SU-DHL-6 (cell line): Measurements from ENCODE around the gene OR6B2.

ENCODE experiments used
- H2AFZ ChIP-seq: fragments of 200-600 bp; sonication (generic); 2 replicates; pipeline ENCODE4 v1.6.1; 2014; ENCODE audit warnings: low read depth, mild to moderate bottlenecking, moderate library complexity, mixed read lengths, antibody characterized with exemption, low read length; ENCODE audit not compliant: severe bottlenecking
- H3F3A ChIP-seq: fragments of 200-600 bp; shearing (Covaris generic); 2 replicates; pipeline ENCODE4 v1.6.0; 2016; ENCODE audit warnings: antibody characterized with exemption, mild to moderate bottlenecking; ENCODE audit not compliant: insufficient read depth
- H3K27ac ChIP-seq: fragments of 200-600 bp; sonication (generic); 2 replicates; pipeline ENCODE4 v1.5.1; 2016; ENCODE audit warnings: low read depth, mild to moderate bottlenecking, low read length, moderate library complexity, mixed read lengths
- H3K27me3 ChIP-seq: fragments of 200-600 bp; sonication (generic), shearing (Covaris generic); 2 replicates; pipeline ENCODE4 v1.6.0; 2014; ENCODE audit warnings: mild to moderate bottlenecking, low read length
- H3K36me3 ChIP-seq: fragments of 200-600 bp; sonication (generic); 2 replicates; pipeline ENCODE4 v1.6.1; 2014; ENCODE audit warnings: mild to moderate bottlenecking, low read length, mixed read lengths
- H3K4me2 ChIP-seq: fragments of 300-600, 200-600 bp; shearing (Covaris generic), sonication (generic); 2 replicates; pipeline ENCODE4 v1.6.0; 2014; ENCODE audit warnings: low read length, low read depth, mild to moderate bottlenecking; ENCODE audit not compliant: poor library complexity, severe bottlenecking
- H3K4me3 ChIP-seq: fragments of 200-600 bp; sonication (generic); 2 replicates; pipeline ENCODE4 v1.5.1; 2014; ENCODE audit warnings: antibody characterized with exemption, low read length, mild to moderate bottlenecking, mixed read lengths; ENCODE audit not compliant: insufficient read depth, poor library complexity, severe bottlenecking
- H3K79me2 ChIP-seq: fragments of 200-600 bp; sonication (generic); 2 replicates; pipeline ENCODE4 v1.6.1; 2014; ENCODE audit warnings: mild to moderate bottlenecking, low read length, moderate library complexity; ENCODE audit not compliant: insufficient read depth
- H3K9ac ChIP-seq: fragments of 200-600 bp; sonication (generic); 2 replicates; pipeline ENCODE4 v1.7.0; 2014; ENCODE audit warnings: mild to moderate bottlenecking, low read length
- H3K9me2 ChIP-seq: fragments of 200-600 bp; sonication (generic); replicated peaks from 2 replicates; pipeline ENCODE4 v1.6.1; 2014; ENCODE audit warnings: low read length; ENCODE audit not compliant: insufficient read depth
- H3K9me3 ChIP-seq: fragments of 200-600 bp; sonication (generic); 2 replicates; pipeline ENCODE4 v1.6.1; 2014; ENCODE audit warnings: low read length, mixed read lengths; ENCODE audit not compliant: insufficient read depth
- H4K20me1 ChIP-seq: fragments of 200-600 bp; sonication (generic); 2 replicates; pipeline ENCODE4 v1.6.1; 2014; ENCODE audit warnings: low read depth, mild to moderate bottlenecking, antibody characterized with exemption, low read length, moderate library complexity, mixed read lengths
- CTCF ChIP-seq: fragments of 200-600 bp; sonication (generic); IDR thresholded peaks from one replicate; pipeline ENCODE4 v1.5.1; 2017; ENCODE audit warnings: antibody characterized with exemption, mild to moderate bottlenecking, low read length, moderate library complexity; ENCODE audit not compliant: insufficient read depth, poor library complexity, severe bottlenecking
- EZH2phosphoT487 ChIP-seq: fragments of 200-600 bp; sonication (generic), shearing (Covaris generic); conservative IDR thresholded peaks from 2 replicates; pipeline ENCODE4 v1.6.1; 2018; ENCODE audit warnings: mild to moderate bottlenecking, antibody characterized with exemption, low read length, moderate library complexity, mixed read lengths

OR6B2 gene

GRCh38 chr2:240014327-240014726 is 15.9 kb downstream of the OR6B2 start:
- Histone ChIP-seq H4K20me1 (no peaks in the 10 kb centered on the region), H3K36me3 (0 out of 2 replicates have a peak, but pooled peaks cover 7% of the 10 kb centered on the region), H3K9me3 (no peaks in the 10 kb centered on the region)

GRCh38 chr2:240013343-240013742 is 16.9 kb downstream of the OR6B2 start:
- Histone ChIP-seq H3K9me3 (no peaks in the 10 kb centered on the region), H3F3A (0 out of 2 replicates have a peak, but pooled peaks cover 3% of the 10 kb centered on the region), H3K27ac (no peak overlapping the region), H3K79me2 (no peaks in the 10 kb centered on the region), H3K36me3 (0 out of 2 replicates have a peak, but pooled peaks cover 7% of the 10 kb centered on the region), H3K4me3 (no peak overlapping the region), H3K9ac (no peak overlapping the region), H2AFZ (no peak overlapping the region), H3K4me2 (no peak overlapping the region), H3K27me3 (no peaks in the 10 kb centered on the region), H3K9me2 (no peaks in the 10 kb centered on the region), H4K20me1 (no peaks in the 10 kb centered on the region)
- no peak for TF ChIP-seq EZH2phosphoT487
- no peak for TF ChIP-seq CTCF

More at GRCh38 chr2:240014327-240014726, 15.9 kb downstream of the OR6B2 start:
- Histone ChIP-seq H3K4me2 (no peak overlapping the region), H3K27me3 (no peaks in the 10 kb centered on the region), H3K9ac (no peak overlapping the region), H3F3A (0 out of 2 replicates have a peak, but pooled peaks cover 3% of the 10 kb centered on the region), H3K4me3 (no peak overlapping the region), H3K9me2 (no peaks in the 10 kb centered on the region), H3K27ac (no peak overlapping the region), H3K79me2 (no peaks in the 10 kb centered on the region), H2AFZ (no peak overlapping the region)
- TF ChIP-seq EZH2phosphoT487: no peak
- TF ChIP-seq CTCF: no peak

GRCh38 chr2:240002983-240003382 is 27.2 kb downstream of the OR6B2 start:
- Histone ChIP-seq H3K4me2 (no peak overlapping the region), H3K79me2 (no peaks in the 10 kb centered on the region), H3K27ac (no peak overlapping the region), H3K36me3 (peaks cover 9% of the 10 kb centered on the region; the same call in 1 of the 2 replicates), H2AFZ (no peak overlapping the region), H3K4me3 (no peak overlapping the region), H3K9me3 (no peaks in the 10 kb centered on the region), H3K9ac (no peak overlapping the region), H3F3A (no peaks in the 10 kb centered on the region), H3K9me2 (no peaks in the 10 kb centered on the region), H3K27me3 (no peaks in the 10 kb centered on the region), H4K20me1 (no peaks in the 10 kb centered on the region)
- TF ChIP-seq EZH2phosphoT487: no peak
- no peak for TF ChIP-seq CTCF

- Histone ChIP-seq H3K4me3 (no peak overlapping the region), H3K36me3 (0 out of 2 replicates have a peak, but pooled peaks cover 4% of the 10 kb centered on the region)
- TF ChIP-seq EZH2phosphoT487 (no peak), CTCF (no peak)
These were observed 29.6 kb downstream of the OR6B2 start for GRCh38 chr2:240000671-240001070.

More at GRCh38 chr2:240000671-240001070, 29.6 kb downstream of the OR6B2 start:
- Histone ChIP-seq H3K27ac (no peak overlapping the region), H4K20me1 (no peaks in the 10 kb centered on the region), H3F3A (no peaks in the 10 kb centered on the region), H2AFZ (no peak overlapping the region), H3K4me2 (no peak overlapping the region), H3K9me3 (no peaks in the 10 kb centered on the region), H3K9me2 (no peaks in the 10 kb centered on the region), H3K79me2 (no peaks in the 10 kb centered on the region), H3K9ac (no peak overlapping the region), H3K27me3 (no peaks in the 10 kb centered on the region)
